HL-60 (cell line): Measurements from ENCODE around the gene GOLT1A.

Experiments
- CTCF ChIP-seq: IDR thresholded peaks from one replicate; pipeline ENCODE4 v1.5.1; 2011; ENCODE audit warnings: low read length, control low read depth, inconsistent platforms; ENCODE audit not compliant: insufficient read depth
- POLR2AphosphoS5 ChIP-seq: IDR thresholded peaks from 2 replicates; pipeline ENCODE4 v1.6.1; 2012; ENCODE audit warnings: low read depth

DNA sequence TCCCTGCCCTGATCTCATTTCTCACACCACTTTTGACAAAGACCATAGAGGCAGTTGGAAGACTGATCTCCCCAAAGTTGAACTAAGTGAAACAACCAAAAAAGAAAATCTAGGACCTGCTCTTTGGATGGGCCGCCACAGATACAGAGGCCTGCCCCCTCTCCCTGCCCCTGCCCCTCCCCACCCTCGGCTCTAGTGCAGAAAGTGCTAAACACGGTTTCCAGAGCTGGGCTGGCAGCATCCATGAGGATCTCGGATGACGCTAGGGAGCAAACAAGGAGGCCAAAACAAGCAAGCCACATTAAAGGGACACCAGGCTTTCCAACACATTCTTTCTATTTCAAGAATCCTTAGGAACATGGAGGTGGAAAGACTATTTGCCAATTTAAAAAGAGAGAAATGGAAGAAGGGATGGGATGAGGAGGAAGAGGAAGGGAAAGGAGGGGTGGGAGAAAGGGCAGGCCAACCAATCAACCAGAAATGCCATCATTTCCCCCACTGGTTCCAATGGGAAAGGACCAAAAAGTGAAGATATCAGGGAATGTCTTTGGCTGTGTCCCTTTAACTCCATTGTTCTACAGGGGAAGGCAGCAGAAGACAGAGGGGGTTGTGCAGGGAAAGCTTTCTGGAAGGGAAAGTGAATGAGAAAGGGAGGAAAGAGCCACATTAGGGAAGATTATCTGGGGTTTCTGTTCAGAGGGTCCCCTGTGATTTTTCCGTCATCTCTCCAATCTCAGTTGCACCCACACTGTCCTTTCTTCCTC lies 38.3 kb upstream of the GOLT1A start:
- TF ChIP-seq CTCF (no peak), POLR2AphosphoS5 (no peak)
